K562 (cell line): ENCODE results near the gene SCAANT1. TPM values are rescaled to one million over a fixed set of nuclear protein-coding genes. Genes with fewer than 3 reads are reported as not detected.

ENCODE experiments used
- ARID1B ChIP-seq: fragments of 450-650 bp; IDR thresholded peaks from 2 replicates; pipeline ENCODE4 v1.6.1; 2016; ENCODE audit warnings: antibody characterized with exemption, mild to moderate bottlenecking, inconsistent platforms
- ATF6 ChIP-seq: sonication (generic); formaldehyde crosslinking; IDR thresholded peaks from 2 replicates; pipeline ENCODE4 v1.4.0; 2020; ENCODE audit warnings: mild to moderate bottlenecking, missing genetic modification reagents
- EP400 ChIP-seq: fragments of 450-650 bp; IDR thresholded peaks from 2 replicates; pipeline ENCODE4 v1.6.1; 2017; ENCODE audit warnings: antibody characterized with exemption, mild to moderate bottlenecking, moderate library complexity
- FOSL1 ChIP-seq: fragments of 200-800 bp; sonication (Bioruptor generic); conservative IDR thresholded peaks from 2 replicates; pipeline ENCODE4 v1.6.1; 2016; ENCODE audit warnings: missing genetic modification characterization, missing compliant biosample characterization
- MAX ChIP-seq: sonication (generic); formaldehyde crosslinking; IDR thresholded peaks from 2 replicates; pipeline ENCODE4 v1.9.0; 2022; ENCODE audit warnings: mild to moderate bottlenecking, missing genetic modification reagents
- NFE2 ChIP-seq: IDR thresholded peaks from 2 replicates; pipeline ENCODE4 v1.6.1; 2014; ENCODE audit warnings: antibody characterized with exemption, low read depth
- REST ChIP-seq, 2 experiments: fragments of 450-650 bp; formaldehyde crosslinking in 1 of 2; IDR thresholded peaks; 2 replicates each; pipeline versions ENCODE4 v1.4.0 to v1.6.1; 2014 to 2020; ENCODE audit warnings: mild to moderate bottlenecking in 2 of 2, borderline replicate concordance in 1 of 2, low read depth in 1 of 2
- SMARCE1 ChIP-seq: fragments of 450-650 bp; IDR thresholded peaks from 2 replicates; pipeline ENCODE4 v1.7.1; 2016; ENCODE audit warnings: mild to moderate bottlenecking
- ZNF24 ChIP-seq: fragments of 450-650 bp; IDR thresholded peaks from 2 replicates; pipeline ENCODE4 v1.6.1; 2016
- polyA plus RNA-seq, 8 experiments: library from polyadenylated mRNA; depleted of rRNA in 4 of 8; stranded (reverse) in 5 of 8; unstranded in 3 of 8; fragments of >200 nt; fragmentation: Nextera tagmentation in 2 of 8; fragmentation: Illumina TruSeq in 1 of 8; extraction: Ambion mirVana in 2 of 8; extraction: Trizol in 1 of 8; gene quantifications; 2 replicates each; pipeline versions ENCODE4 v1.2.1 to v1.2.3, GENCODE V29; 2011 to 2014; ENCODE audit warnings: inconsistent platforms in 1 of 8, missing spikeins in 1 of 8
- total RNA-seq, 7 experiments: library from RNA; depleted of rRNA in 6 of 7; stranded (reverse); fragments of >200 nt in 6 of 7; fragmentation: Illumina TruSeq in 2 of 7; extraction: Trizol in 2 of 7; gene quantifications; 2 replicates each; pipeline versions ENCODE4 v1.2.1 to v1.2.3, GENCODE V29; 2011 to 2021; ENCODE audit warnings: low replicate concordance in 1 of 7

The SCAANT1 gene
- total and polyA plus RNA-seq, 9 of the 15 experiments (the other 6 are each of a cell fraction or from before 2014, with no cell fraction given), result not detected

- TF ChIP-seq EP400 (peak; percentile 77), ARID1B (peak; percentile 42), REST (IDR thresholded peaks at IDR 0.05; ENCODE audit: borderline replicate concordance) (peak; percentile 37), REST (CRISPR knock-in tag; IDR thresholded peaks at IDR 0.05; ENCODE audit: low read depth) (no peak), ZNF24 (no peak), ATF6 (no peak), MAX (0 out of 2 replicates have a peak, but pooled peaks have one; percentile 34), FOSL1 (tag) (peak; percentile 50), SMARCE1 (0 out of 2 replicates have a peak, but pooled peaks have one; percentile 36), NFE2 (peak; percentile 76)
These were observed 48.0 kb upstream of the SCAANT1 start (continued) for GRCh38 chr3:63960048-63960711.
